Measurements from ENCODE around the gene MCCD1.
A peak's percentile ranks its signal among the peaks of the same experiment; 100 is the strongest.

The MCCD1 gene

GRCh38 chr6:31513456-31514165 is 15.2 kb upstream of the MCCD1 start:
- no peak for DNase-seq (ENCODE audit: low read depth)

DNA sequence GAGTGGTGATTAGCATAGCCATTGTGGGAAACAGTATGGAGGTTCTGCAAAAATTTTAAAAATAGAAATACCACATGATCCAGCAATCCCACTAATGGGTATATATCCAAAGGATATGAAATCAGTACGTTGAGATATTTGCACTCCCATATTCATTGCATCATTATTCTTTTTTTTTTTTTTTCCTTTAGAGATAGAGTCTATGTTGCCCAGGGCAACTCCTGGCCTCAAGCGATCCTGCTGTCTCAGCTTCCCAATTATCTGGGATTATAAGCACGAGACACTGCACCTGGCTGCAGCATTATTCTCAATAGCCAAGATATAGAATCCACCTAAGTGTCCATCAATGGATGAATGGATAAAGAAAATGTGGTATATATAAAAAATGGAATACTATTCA is 6.9 kb upstream of the MCCD1 start:
- no peak for DNase-seq (ENCODE audit: low read depth)

GRCh38 chr6:31525553-31525931 is 3.2 kb upstream of the MCCD1 start:
- no peak for DNase-seq (ENCODE audit: low read depth)

- no peak for DNase-seq (ENCODE audit: low read depth)
These were observed 2.7 kb upstream of the MCCD1 start for GRCh38 chr6:31525932-31526591.

DNA sequence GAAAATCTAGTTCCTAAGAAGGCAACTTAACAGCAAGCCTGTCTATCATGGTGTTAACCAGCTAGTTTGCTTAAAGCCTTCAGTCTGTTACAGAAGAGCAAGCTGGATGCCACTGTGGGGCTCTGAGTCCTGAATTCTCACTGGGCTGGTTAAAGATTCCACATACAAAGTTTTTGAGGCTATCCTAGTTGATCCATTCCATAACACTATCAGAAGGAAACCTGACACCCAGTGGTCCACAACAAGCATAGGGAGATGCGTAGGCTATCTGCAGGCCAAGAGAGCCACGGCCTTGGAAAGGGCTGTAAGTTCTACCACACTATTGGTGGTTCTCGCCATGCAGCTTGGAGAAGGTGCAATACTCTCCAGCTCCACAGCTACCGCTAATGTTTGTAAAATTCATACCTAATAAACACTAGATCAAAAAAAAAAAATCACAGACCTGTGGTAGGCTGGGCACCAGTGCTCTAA is 420 bp upstream of the MCCD1 start:
- DNase-seq (ENCODE audit: low read depth) = no peak

GRCh38 chr6:31529329-31530150 is 778 bp downstream of the MCCD1 start:
- no peak for DNase-seq (ENCODE audit: low read depth)

DNA sequence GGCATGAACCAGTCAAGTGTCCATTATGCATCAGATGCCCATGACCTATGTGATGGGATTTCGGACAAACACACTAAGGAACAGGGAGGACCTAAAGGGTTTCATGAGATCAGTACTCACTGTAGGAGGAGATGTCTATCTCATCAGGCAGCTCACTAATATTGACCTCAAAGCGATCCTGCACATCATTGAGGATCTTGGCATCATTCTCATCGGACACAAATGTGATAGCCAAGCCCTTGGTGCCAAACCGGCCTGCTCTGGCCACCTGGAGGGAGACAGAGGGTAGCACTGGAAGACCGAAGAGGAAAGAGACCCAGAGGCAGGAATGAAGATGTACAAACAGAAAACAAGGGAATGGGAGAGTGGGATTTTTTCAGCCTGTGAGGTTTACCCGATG is 1.9 kb downstream of the MCCD1 start:
- DNase-seq (ENCODE audit: low read depth) = no peak

DNA sequence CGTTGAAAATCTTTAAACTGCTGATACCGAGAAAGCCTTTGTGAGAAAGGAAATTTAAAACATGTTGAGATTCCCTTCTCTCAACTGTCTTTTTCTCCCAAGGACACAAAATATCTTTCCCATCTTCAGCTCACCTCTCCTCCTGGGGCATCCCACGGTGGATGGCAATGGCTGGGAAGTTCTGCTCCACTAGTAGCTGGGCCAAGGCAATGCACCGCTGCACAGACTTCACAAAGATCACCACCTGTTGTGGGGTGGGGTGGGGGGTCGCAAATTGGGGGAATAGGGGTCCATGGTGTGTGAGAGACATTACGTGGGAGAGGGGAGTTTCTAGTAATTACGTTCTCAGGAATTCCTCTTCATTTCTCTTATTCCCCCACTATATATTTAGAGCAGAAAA is 2.4 kb downstream of the MCCD1 start:
- no peak for DNase-seq (ENCODE audit: low read depth)

DNA sequence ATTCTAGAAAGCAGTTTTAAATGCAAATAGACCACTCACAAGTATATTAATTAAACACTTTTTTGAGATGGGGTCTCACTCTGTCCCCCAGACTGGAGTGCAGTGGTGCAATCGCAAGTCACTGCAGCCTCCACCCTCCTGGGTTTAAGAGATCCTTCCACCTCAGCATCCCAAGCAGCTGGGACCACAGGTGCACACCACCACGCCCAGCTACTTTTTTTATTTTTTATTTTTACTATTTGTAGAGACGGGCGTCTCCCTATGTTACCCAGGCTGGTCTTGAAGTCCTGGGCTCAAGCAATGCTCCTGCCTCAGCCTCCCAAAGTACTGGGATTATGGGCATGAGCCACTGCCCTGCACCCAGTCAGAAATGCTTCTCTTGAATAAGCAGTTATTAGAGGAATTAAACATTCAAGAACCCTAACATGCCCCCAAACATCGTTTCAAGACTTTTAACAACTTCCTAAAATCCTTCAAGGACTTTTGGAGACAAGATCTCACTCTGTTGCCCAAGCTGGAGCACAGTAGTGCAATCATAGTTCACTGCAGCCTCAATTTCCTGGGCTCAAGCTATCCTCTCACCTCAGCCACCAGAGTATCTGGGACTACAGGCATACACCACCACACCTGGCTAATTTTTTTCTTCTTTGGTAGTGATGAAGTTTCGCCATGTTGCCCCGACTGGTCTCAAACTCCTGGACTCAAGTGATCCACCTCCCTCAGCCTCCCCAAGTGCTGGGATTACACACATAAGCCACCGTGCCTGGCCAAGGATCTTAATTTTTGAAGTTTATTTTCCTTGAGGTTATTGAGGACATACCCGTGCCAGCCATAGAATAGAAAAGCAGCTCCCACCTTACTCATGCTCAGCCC is 3.2 kb downstream of the MCCD1 start:
- DNase-seq (ENCODE audit: low read depth) = no peak

GRCh38 chr6:31532644-31533454 is 4.1 kb downstream of the MCCD1 start:
- DNase-seq (ENCODE audit: low read depth) = no peak

DNA sequence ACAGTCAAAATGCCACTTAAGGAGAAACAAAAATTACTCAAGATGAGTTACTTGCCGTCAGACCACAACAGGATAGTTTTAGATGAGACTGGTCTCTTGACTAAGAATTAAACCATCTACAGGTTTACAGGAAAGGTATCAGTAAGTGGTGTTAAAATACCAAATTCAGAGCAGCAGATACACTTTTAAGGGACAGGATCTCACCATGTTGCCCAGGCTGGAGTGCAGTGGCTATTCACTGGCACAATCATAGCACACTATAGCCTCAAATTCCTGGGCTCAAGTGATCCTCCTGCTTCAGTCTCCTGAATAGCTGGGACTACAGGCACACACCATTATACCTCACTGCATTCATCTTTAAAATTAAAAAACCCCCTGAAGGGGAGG is 4.7 kb downstream of the MCCD1 start:
- DNase-seq (ENCODE audit: low read depth) = no peak

- no peak for DNase-seq (ENCODE audit: low read depth)
These were observed 5.2 kb downstream of the MCCD1 start for GRCh38 chr6:31534011-31534410.

DNA sequence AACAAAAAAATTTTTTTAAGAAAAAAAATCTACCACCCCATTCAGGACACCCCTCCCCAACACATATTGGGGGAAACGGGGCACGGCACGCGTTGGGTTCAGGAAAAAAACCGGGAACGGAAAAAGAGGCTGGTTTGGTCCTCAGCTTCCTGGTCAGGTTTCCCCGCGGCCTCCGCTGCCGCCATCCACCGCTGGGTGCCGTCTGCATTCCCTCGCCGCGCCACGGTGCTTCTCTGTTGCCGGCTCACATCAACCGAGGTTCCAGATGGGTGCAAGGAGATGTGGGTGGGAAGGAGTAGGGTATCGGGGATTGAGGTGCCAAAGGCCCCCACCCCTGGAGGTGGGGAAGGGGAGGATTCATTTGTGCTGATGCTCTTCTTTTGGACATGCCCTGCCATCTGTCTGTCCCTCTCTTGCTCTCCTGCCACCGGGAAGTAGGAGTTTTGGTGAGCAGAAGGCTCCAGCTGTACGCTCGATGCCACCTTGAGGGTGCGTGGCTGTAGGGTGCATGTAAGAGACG is 5.8 kb downstream of the MCCD1 start:
- DNase-seq (ENCODE audit: low read depth) = no peak

- DNase-seq (ENCODE audit: low read depth) = no peak
These were observed 7.0 kb downstream of the MCCD1 start for GRCh38 chr6:31535538-31536324.

DNA sequence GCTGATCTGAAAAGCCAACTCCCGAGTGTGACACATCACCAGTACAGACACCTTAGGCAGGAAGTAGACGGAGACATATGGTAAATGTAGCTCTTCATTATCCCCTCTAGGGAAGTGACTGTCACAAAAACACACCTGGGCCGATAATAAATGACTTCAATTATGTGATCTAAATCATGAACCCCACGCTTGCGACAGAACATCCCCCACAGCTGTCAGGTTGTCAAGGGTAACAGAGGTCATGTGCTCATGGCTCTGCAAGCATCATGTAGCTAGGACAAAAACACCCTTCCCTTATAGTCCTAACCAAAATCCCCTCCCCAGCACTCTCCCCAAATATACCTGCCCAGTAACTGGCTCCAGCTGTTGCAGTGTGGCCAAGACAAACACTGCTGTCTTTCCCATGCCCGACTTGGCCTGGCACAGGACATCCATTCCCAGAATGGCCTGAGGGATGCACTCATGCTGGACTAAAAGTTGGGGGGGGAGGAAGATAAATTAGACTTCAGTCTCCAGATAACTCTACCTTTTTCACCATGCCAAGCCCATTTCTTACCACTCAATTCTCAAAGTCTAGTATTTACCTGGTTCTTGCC is 10.1 kb downstream of the MCCD1 start:
- DNase-seq (ENCODE audit: low read depth) = no peak

- no peak for DNase-seq (ENCODE audit: low read depth)
These were observed 11.9 kb downstream of the MCCD1 start for GRCh38 chr6:31540640-31541039.

GRCh38 chr6:31541059-31541657 is 12.4 kb downstream of the MCCD1 start:
- peak; percentile 32 for DNase-seq (ENCODE audit: low read depth)

GRCh38 chr6:31541658-31542521 is 13.1 kb downstream of the MCCD1 start, which contains the start of gene DDX39B:
TSS of gene DDX39B (minus strand) at chr6:31542003. CDS start at chr6:31540532, 1,471 bp downstream.
- DNase-seq (ENCODE audit: low read depth) = peak; percentile 96
